Jurkat, Clone E6-1 (cell line): ENCODE measurements around the gene LYG1.
"Not testable (repeated sequence)": the region's sequence is repeated elsewhere in the genome, so short reads cannot be mapped to it uniquely, and the experiment has no call there.

Experiments used
- DNase-seq: peaks from one replicate; pipeline ENCODE4 v3.0.0-alpha.2; 2011; ENCODE audit warnings: low read depth, low spot score
- H3K4me3 ChIP-seq: 2 replicates; pipeline ENCODE4 v1.5.1; 2011; ENCODE audit warnings: mild to moderate bottlenecking, low read length, control low read depth, moderate library complexity

The LYG1 gene

DNA sequence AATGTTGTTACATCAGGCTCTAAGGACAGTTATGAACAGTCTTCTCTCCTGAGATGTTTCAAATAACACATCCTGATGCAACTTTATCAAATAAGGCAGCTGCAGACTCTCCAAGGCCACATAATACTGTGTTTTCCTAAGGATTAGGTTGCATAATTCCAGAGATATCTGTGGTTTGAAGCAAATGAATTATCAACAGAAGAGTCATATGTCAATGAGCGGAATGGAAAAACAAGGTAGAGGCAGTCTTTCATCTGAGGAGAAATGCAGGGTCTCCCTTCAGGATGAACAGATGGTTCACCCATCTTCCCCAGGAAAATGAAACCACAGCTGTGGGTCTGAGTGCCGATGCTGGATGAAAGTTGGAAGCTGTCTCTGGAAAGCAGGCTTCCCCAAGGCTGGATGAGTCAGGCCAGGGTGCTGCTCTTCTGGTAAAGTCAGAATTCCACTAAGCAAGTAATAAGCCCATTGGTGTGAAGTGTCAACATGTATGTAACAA, 22.2 kb downstream of the LYG1 start:
- H3K4me3 ChIP-seq: no peak overlapping the region
- no peak for DNase-seq

DNA sequence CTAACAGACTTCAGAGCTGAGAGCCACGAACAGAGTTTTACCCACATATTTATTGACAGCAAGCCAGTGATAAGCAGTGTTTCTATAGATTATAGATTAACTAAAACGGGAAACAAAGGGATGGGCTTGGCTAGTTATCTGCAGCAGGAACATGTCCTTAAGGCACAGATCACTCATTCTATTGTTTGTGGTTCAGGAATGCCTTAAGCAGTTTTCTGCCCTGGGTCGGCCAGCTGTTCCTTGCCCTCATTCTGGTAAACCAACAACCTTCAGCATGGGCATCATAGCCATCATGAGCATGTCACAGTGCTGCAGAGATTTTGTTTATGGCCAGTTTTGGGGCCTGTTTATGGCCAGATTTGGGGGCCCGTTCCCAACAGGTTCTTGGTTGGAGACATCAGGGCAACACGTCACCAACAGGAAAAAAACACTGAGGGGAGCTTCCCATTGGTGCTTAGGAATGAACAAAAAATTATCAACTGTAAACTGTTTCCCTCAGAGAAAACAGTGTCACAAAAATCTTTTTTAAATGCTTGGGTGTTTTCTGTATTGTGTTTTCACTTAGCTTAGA, 22.7 kb downstream of the LYG1 start:
- DNase-seq, H3K4me3 ChIP-seq: not testable (repeated sequence)

DNA sequence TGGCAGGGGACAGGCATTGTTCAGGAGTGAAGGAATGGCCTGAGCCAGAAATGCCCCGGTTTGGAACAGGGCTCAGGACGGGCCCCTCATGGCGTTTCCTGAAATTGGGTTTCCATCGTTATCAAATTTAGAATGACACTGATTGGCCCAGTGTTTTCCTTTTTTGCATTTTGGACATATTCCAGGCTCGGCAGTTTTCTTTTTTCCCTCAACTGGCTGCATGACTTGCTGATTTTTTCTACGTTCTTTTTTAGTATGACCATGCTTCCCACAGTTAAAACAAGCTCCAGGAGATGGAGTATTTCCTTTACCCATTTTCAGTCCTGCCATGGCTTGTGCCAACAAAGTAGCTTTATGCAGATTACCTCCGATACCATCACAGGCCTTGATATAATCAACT, 25.1 kb downstream of the LYG1 start:
- no peak overlapping the region for H3K4me3 ChIP-seq
- no peak for DNase-seq

GRCh38 chr2:99261242-99261641, 39.8 kb downstream of the LYG1 start:
- DNase-seq: no peak

GRCh38 chr2:99260184-99260583, 40.8 kb downstream of the LYG1 start:
- DNase-seq: no peak
- no peak overlapping the region for H3K4me3 ChIP-seq

More at GRCh38 chr2:99261242-99261641, 39.8 kb downstream of the LYG1 start:
- no peak overlapping the region for H3K4me3 ChIP-seq

DNA sequence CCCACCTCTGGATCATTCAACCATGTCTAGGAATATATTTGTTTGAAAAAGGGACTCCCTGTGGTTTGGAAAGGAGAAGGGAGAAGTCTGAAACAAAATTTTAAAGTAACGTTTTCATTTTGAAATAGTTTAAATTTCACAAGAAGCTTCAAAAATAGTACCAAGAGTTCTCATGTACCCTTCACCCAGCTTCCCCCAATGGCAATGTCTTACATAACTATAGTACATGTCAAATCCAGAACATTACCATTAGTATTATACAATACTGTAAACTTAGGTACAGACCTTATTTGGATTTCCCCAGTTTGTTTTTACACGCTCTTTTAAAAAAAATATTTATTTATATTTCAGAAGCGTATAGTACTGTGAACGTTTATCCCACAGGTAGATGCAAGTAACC, 41.5 kb downstream of the LYG1 start:
- no peak for DNase-seq

DNA sequence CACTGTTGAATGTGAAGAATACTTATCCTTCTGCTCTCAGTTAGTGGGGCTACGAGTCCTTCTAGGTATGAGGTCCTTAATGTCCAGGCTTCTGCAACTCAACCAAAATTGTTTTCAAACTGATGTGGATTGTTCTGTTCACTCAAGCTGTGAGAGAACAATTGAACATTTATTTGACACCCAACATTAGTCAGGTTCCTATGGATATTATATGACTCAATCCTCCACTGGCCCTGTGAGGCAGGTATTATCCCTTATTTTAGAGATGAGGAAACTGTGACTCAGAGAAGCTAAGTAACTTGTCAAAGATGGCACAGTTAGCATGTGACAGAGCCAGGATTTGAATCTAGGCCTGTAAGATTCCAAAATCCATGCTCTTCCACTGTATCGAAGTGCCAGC, 44.3 kb downstream of the LYG1 start:
- no peak overlapping the region for H3K4me3 ChIP-seq
- DNase-seq: no peak

More for the DNA sequence above, 41.5 kb downstream of the LYG1 start:
- H3K4me3 ChIP-seq: no peak overlapping the region

- no peak for DNase-seq
- H3K4me3 ChIP-seq: no peak within 1 kb of the TSS
Measured at GRCh38 chr2:99255491-99256318, 45.3 kb downstream of the LYG1 start, which contains the start of gene LYG2. LYG2 (minus strand) TSS chr2:99255666; CDS start chr2:99254260, 1,406 bp downstream.

GRCh38 chr2:99249951-99250350, 51.0 kb downstream of the LYG1 start:
- DNase-seq: no peak
- no peak overlapping the region for H3K4me3 ChIP-seq

DNA sequence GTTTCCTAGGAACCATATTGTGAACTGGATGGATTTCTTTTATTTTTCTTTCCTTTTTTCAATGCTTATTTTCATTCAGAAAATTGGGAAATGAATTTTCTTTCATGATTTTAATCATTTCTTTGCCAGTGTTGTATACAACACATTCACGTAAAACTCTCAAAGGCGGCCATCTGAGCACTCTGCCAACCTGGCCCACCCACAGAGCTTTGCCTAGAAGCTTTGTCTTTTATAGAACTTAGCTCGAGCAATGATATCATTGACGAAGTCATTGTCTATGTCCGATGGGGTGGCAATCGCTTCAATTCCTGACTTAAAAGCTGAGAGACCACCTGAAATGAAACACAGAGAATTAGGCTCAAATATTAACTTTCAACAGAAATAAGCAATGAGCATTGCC, 58.8 kb downstream of the LYG1 start:
- DNase-seq: no peak
- H3K4me3 ChIP-seq: no peak overlapping the region

DNA sequence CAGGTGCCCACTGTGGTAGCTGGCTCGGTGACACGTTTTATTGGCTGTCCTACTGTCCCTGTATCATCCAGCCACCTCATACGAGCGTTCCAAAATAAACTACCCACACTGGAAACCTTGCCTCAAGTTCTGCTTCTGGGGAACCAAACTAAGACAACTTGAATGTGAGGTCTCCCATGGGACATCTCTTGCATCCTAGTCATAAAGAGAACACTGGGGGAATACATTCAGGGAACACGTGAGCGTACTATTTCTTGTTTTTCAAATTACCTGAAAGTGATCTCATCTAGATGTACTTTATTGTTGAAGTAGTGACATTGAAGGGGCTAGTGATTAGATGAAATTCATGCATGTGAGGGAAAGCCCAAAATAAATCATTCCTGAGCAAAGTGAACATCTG, 60.6 kb downstream of the LYG1 start:
- no peak overlapping the region for H3K4me3 ChIP-seq
- DNase-seq: no peak

DNA sequence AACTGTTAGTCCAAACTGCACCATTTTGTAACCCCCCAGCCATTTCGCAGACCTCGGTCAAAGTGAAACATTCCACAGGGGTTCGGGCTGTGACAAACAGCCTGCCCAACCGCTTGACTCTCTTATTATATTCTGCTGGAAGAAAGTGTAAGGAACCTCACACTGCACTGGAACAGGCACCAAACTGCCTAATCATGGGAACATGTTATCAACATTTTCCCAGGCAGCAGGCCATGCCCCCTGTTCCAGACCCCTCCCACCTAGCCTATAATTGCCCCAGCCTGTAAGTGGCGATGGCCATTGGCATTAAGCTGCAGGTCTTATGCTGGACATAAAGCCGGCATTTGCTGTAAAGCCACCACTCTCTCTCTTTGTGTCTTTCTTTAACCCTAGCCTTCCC, 62.4 kb downstream of the LYG1 start:
- H3K4me3 ChIP-seq: no peak overlapping the region
- no peak for DNase-seq
